ENCODE data around the gene ADAMTS9.

The ADAMTS9 gene

GRCh38 chr3:64728994-64729393 lies 41.2 kb upstream of the ADAMTS9 start:
- H3K27me3 ChIP-seq (ENCODE audit: low read length) = peaks cover 3% of the 10 kb centered on the region
- H3F3A ChIP-seq (ENCODE audit: insufficient read depth) = no peaks in the 10 kb centered on the region
- no peak for TF ChIP-seq CTCF (IDR thresholded peaks at IDR 0.05; ENCODE audit: insufficient read depth, low read length, poor library complexity, severe bottlenecking)
- TF ChIP-seq EZH2phosphoT487 (conservative IDR thresholded peaks at IDR 0.05; ENCODE audit: low read length) = no peak
- no peaks in the 10 kb centered on the region for H3K36me3 ChIP-seq (ENCODE audit: low read length)
- H3K79me2 ChIP-seq (ENCODE audit: insufficient read depth, low read length) = no peaks in the 10 kb centered on the region
- no peaks in the 10 kb centered on the region for H3K9me2 ChIP-seq (replicated peaks; ENCODE audit: insufficient read depth, low read length)
- H4K20me1 ChIP-seq (ENCODE audit: low read depth, low read length) = no peaks in the 10 kb centered on the region
- H3K4me3 ChIP-seq (ENCODE audit: insufficient read depth, low read length, poor library complexity, severe bottlenecking) = no peak overlapping the region
- H3K9ac ChIP-seq (ENCODE audit: low read length) = no peak overlapping the region
- no peak overlapping the region for H3K4me2 ChIP-seq (ENCODE audit: low read depth, low read length, poor library complexity, severe bottlenecking)
- H3K9me3 ChIP-seq (ENCODE audit: insufficient read depth, low read length) = no peaks in the 10 kb centered on the region; the same call in 1 of the 2 replicates
- H3K27ac ChIP-seq (ENCODE audit: low read depth, low read length) = no peak overlapping the region
- H2AFZ ChIP-seq (ENCODE audit: low read depth, low read length, severe bottlenecking) = no peak overlapping the region

GRCh38 chr3:64728428-64728827 lies 40.6 kb upstream of the ADAMTS9 start:
- Histone ChIP-seq H3K27me3 (ENCODE audit: low read length) (peaks cover 3% of the 10 kb centered on the region), H3K27ac (ENCODE audit: low read depth, low read length) (no peak overlapping the region)
- no peak for TF ChIP-seq CTCF (IDR thresholded peaks at IDR 0.05; ENCODE audit: insufficient read depth, low read length, poor library complexity, severe bottlenecking)
- no peak for TF ChIP-seq EZH2phosphoT487 (conservative IDR thresholded peaks at IDR 0.05; ENCODE audit: low read length)

GRCh38 chr3:64726414-64727090 lies 38.8 kb upstream of the ADAMTS9 start:
- Histone ChIP-seq H4K20me1 (ENCODE audit: low read depth, low read length) (no peaks in the 10 kb centered on the region), H3K79me2 (ENCODE audit: insufficient read depth, low read length) (no peaks in the 10 kb centered on the region), H3K9ac (ENCODE audit: low read length) (no peak overlapping the region), H3F3A (ENCODE audit: insufficient read depth) (no peaks in the 10 kb centered on the region), H3K36me3 (ENCODE audit: low read length) (no peaks in the 10 kb centered on the region), H3K9me3 (ENCODE audit: insufficient read depth, low read length) (no peaks in the 10 kb centered on the region; the same call in 1 of the 2 replicates), H3K27me3 (ENCODE audit: low read length) (peaks cover 3% of the 10 kb centered on the region; the same call in 1 of the 2 replicates), H2AFZ (ENCODE audit: low read depth, low read length, severe bottlenecking) (no peak overlapping the region), H3K4me3 (ENCODE audit: insufficient read depth, low read length, poor library complexity, severe bottlenecking) (no peak overlapping the region), H3K4me2 (ENCODE audit: low read depth, low read length, poor library complexity, severe bottlenecking) (no peak overlapping the region), H3K9me2 (replicated peaks; ENCODE audit: insufficient read depth, low read length) (no peaks in the 10 kb centered on the region), H3K27ac (ENCODE audit: low read depth, low read length) (no peak overlapping the region)
- TF ChIP-seq EZH2phosphoT487 (conservative IDR thresholded peaks at IDR 0.05; ENCODE audit: low read length) (no peak), CTCF (IDR thresholded peaks at IDR 0.05; ENCODE audit: insufficient read depth, low read length, poor library complexity, severe bottlenecking) (no peak)

More at GRCh38 chr3:64728428-64728827, 40.6 kb upstream of the ADAMTS9 start:
- no peaks in the 10 kb centered on the region; the same call in 1 of the 2 replicates for H3K9me3 ChIP-seq (ENCODE audit: insufficient read depth, low read length)
- no peak overlapping the region for H3K4me2 ChIP-seq (ENCODE audit: low read depth, low read length, poor library complexity, severe bottlenecking)
- H4K20me1 ChIP-seq (ENCODE audit: low read depth, low read length) = no peaks in the 10 kb centered on the region
- no peaks in the 10 kb centered on the region for H3F3A ChIP-seq (ENCODE audit: insufficient read depth)
- H3K4me3 ChIP-seq (ENCODE audit: insufficient read depth, low read length, poor library complexity, severe bottlenecking) = no peak overlapping the region
- no peaks in the 10 kb centered on the region for H3K9me2 ChIP-seq (replicated peaks; ENCODE audit: insufficient read depth, low read length)
- no peak overlapping the region for H3K9ac ChIP-seq (ENCODE audit: low read length)
- H3K79me2 ChIP-seq (ENCODE audit: insufficient read depth, low read length) = no peaks in the 10 kb centered on the region
- H3K36me3 ChIP-seq (ENCODE audit: low read length) = no peaks in the 10 kb centered on the region
- H2AFZ ChIP-seq (ENCODE audit: low read depth, low read length, severe bottlenecking) = no peak overlapping the region

Measured in SU-DHL-6 (cell line).